DLD1 (cell line): ENCODE results near the gene AUH.
"Not testable (repeated sequence)": the region's sequence is repeated elsewhere in the genome, so short reads cannot be mapped to it uniquely, and the experiment has no call there.

Experiments
- in situ Hi-C: cut with HindIII; loops from 2 replicates; pipeline ENCODE4 v1.10.0; 2017; ENCODE audit warnings: low sequenced_read_pairs

Gene AUH

DNA sequence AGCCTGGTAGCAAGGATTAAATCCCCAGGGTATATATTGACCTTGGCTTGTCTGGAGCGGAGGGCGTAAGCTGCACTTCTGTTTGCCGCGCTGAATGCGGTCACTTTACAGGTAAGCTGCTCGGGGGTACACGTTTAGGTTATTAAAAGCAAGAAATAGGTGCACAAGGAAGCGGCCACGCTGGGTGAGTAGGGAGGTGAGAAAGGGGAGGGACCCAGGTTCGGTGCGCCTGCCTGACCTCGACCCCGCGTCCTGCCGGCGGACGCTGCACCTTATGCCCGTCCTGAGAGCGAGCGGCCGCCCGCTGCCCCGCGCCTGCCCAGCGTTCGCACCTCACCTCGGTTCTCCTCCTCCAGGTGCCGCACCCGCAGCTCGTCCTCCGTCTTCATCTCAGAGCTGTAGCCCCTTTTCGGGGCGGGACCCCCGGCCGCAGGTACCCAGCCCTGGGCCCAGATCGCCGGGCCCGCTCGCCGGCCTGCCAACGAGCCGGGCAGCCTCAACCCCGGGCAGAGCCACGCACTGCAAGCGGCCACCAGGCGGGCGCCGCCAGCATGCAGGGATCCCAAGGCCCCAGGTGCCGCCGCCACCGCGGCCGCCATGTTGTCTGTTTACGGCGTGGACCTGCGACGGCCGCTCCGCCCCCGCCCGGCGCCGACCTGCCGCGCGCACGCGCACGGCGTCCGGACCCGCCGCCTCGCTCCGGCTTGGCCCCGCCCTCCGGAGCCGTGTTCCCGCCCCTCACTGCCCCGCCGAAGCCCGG lies at the start of gene AUH:
Gene AUH (minus strand): TSS at position 628 of the 760 bp plus-strand sequence. CDS start 29 bp downstream, at position 599.
- in situ Hi-C loops, result no loop called here

DNA sequence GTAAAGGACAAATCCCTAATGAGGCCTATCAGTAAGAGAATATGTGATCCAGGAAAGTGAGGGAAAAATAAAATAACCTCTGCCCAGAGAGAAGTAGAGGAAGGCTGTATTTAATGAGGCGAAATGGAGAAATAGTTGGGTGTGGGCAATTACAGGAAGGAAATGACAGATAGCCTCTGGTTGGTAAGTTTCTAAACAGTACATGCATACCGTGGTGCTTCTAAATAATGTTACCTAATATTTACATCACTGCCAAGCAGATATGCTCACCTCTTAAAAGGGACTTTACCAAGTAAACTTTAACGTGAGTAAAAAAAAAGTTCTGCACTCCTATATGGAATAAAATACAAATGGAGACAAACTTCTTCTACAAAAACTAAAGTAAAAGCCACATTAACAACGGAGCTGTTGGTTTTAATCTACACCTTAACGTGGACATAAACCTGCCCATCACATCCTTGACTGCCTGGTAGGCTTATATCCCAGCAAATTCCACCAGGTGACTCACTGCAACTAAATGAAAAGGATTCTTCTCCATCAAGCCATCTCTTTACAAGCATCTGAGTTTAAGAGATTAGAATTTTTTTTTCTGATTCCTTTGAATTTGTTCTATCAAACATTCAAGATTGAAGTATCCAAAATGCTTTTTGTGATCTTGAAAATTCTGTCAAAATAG lies 49.5 kb upstream of the AUH start:
- in situ Hi-C loops, result no loop called here

DNA sequence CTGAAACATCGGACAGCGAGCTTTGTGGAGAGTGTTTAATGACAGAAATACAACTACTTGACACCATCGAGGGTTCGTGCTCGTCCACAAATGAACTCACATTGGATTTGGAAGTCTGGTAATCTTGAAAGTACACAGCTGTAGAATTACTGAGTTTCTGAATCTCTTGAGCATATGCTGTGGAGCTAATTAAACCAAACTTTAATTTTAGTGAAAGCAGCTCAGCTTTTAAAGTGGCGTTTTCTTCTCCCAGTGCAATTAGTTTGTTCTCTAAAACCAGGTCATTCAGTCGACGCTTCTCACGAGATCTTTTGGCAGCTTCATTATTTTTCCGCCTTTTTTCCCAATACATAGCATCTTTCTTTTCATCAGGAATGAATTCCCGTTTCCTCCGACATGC lies 48.4 kb upstream of the AUH start:
- in situ Hi-C loops, result no loop called here

- in situ Hi-C loops, result no loop called here
Measured at GRCh38 chr9:91408475-91408874, 46.8 kb upstream of the AUH start.

DNA sequence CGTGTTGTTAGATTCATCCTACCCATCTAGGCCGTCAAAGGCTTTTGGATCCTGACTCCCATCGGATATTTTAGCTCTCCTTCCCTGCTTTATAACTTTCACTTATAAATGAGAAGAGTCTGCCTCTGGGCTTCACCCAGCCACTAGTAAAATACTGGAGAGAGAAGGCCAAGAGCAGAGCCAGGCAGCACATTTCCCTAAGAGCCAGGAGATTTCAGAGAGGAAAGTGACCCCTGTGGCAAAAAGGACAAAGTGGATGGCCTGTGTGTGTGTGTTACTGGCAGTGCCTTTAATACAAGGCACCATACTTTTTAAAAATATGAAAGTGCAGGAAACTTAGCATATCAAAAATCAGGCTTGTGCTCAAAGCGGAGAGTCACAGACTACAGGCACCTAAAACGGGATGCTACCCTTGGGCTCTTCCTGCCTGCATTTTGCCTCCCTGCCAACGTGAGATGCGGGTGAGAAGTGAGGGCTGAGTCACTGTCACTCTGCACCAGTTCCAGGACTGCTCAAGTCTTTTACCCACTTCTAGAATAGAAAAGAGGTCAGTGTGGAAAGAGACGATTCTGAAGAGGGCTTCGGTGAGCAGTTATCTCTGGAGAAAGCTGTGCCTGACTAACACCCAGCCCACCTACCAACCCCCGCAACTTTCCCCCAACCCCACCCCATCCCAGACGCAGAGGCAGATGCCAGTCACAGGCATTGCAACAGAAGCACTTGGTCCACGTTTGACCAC lies 46.0 kb upstream of the AUH start:
- in situ Hi-C loops, result no loop called here

DNA sequence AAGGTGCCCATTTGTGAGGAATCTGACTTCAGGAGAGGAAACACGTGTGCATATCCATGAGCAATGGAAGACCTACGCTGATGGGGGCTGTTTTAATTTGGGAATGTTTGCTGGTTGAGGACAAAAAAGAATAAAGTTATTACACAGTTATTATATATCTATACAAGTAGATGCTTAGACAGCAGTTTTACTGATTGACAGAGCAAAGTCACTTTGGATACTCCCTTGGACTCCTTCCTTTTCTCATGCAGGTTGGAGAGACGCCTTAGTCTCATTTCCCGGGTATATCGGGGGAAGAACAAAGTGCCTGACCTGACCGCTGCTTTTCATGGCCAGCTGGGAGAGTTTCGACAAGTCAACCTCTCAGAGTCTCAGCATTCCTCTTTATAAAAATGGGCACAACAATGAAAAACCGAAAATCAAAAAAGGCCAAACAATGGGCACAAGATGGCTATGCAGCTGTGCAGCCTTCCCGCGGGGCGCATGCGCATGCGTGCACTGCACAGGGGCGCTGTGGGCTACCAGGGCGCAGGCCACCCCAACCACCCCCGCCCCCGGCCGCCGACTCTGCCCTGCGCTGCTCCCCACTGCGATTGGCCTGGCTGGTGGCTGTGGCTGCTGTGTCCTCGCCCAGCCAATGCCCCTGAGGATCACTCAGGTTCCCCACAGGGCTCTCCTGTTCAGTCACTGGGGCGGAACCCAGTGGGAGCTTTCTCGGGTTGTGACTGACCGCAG lies 43.8 kb upstream of the AUH start:
- in situ Hi-C loops, result no loop called here

GRCh38 chr9:91403665-91404543 lies 42.2 kb upstream of the AUH start:
- in situ Hi-C loops, result no loop called here

GRCh38 chr9:91398926-91399325 lies 37.2 kb upstream of the AUH start:
- in situ Hi-C loops, result loop anchor here (5.0 kb wide), 1 partner anchor 47 kb away; no protein-coding TSS in a partner anchor

DNA sequence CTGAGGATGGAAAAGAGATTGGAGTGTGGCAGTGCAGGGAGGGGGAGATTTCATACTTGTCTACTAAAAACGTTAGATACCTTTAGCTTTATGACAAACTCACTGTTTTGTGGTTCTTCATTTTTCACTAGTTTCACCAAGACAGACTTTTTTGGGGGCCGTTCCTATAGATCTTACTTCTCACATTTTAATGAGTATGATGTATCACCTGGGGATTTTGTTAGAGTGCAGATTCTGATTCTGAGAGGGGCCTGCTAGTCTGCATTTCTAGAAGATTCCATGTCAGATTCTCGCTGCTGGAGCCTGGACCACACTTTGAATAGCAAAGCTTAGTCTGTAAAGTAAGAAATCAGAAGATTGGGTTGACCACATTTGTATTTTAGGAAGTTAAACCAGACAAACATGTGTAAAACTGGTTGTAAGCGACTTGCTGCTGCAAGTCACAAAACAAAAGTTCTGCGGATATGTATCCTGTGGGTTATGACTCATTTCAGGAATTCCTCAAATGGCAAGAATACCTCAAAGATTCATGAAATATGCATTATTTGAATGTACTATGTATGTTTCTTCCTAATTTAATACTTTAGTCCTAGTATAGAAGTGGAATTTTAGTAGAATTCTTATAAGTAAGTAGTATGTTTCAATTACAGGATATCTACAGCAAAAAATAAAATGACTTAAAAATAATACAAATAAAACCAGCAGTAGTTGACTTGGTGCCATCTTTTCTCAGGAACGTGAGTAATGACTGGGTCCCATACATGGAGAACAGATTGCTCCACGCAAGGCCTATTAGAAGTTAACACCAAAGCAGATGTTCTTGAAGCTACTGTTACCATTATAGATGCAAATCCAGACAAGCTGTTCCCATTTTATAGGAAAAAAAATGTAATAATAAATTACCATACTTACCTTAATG lies 34.1 kb upstream of the AUH start:
- in situ Hi-C loops, result loop anchor here (5.0 kb wide), 1 partner anchor 44 kb away; no protein-coding TSS in a partner anchor

- in situ Hi-C loops, result loop anchor here (5.0 kb wide), 1 partner anchor 43 kb away; no protein-coding TSS in a partner anchor
Measured at GRCh38 chr9:91395106-91395552, 33.4 kb upstream of the AUH start.

GRCh38 chr9:91393826-91394225 lies 32.1 kb upstream of the AUH start:
- in situ Hi-C loops, result no loop called here

GRCh38 chr9:91392435-91392834 lies 30.7 kb upstream of the AUH start:
- in situ Hi-C loops, result no loop called here

DNA sequence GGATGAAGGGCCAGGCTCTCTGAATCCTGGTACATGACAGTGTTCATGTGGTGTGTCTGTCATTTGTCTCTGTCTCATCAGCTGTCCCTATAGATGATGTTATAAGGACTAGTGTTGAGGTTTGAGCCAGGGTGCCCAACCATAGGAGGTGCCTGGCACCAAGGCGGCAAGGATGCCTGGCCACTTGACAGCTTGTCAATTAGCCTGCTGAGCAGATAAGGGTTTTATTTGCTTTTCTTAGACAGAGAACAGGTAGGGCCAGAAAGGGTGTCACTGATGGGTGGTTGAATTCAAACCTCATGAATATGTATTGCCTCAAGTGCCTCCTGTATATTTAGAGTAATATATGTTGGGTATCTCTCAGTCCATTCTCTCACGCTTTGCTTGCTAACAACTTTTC lies 30.1 kb upstream of the AUH start:
- in situ Hi-C loops, result no loop called here

GRCh38 chr9:91391412-91391811 lies 29.7 kb upstream of the AUH start:
- in situ Hi-C loops, result no loop called here

GRCh38 chr9:91389686-91390085 lies 28.0 kb upstream of the AUH start:
- in situ Hi-C loops, result not testable (repeated sequence)

DNA sequence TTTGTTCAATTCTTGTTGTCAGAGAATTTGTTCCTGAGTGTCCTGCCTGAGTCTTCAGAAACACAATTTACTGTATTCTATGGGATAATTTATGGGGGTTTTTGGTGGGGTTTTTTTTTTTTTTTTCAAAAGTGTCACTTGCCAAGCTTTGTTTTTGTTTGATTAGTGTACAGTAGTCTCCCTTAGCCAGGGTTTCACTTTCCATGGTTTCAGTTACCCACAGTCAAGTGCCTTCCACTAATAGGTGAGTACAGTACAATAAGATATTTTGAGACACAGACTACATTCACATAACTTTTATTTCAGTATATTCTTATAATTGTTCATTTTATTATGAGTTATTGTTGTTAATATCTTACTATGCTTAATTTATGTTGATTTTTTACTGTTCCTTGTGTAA lies 25.0 kb upstream of the AUH start:
- in situ Hi-C loops, result no loop called here

DNA sequence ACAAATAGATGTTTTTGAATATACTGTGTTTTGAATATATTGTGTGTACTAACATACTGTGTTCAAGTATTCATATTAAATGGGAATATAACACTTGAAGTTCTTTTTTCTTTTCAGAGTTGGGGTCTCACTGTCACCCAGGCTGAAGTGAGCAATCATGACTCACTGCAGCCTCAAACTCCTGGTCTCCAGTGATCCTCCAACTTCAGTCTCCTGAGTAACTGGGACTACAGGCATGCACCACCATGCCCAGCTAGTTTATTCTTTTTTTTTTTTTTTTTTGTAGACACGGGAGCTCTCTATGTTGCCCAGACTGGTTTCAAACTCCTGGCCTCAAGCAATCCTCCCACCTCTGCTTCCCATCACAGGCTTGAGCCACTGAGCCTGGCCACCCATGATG lies 23.2 kb upstream of the AUH start:
- in situ Hi-C loops, result no loop called here

DNA sequence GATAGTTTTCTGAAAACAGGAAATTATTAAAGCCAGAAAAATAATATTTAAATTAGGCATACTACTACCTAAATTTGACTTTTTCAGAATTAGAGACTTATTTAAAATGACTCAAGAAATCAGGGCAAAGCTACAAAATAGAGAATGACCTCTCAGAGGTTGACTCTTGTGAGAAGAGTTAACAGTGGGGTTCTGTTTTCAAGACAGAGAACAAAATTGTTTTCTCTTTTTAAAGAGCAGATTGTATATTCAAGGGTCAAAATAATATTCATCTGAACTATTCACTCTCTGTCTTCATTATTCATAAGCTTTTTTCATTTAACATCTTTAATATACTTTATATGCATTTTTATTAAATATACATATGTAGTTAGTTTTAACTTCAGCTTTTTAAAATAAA lies 21.9 kb upstream of the AUH start:
- in situ Hi-C loops, result no loop called here

- in situ Hi-C loops, result no loop called here
Measured at GRCh38 chr9:91382298-91382697, 20.6 kb upstream of the AUH start.
